ENCODE results near the gene CALHM1. TPM values are rescaled to one million over a fixed set of nuclear protein-coding genes. Genes with fewer than 3 reads are reported as not detected.
"Not testable (repeated sequence)": the region's sequence is repeated elsewhere in the genome, so short reads cannot be mapped to it uniquely, and the experiment has no call there.

Gene CALHM1
- total RNA-seq (2014; rRNA removed; shearing (Covaris generic)) = not detected in 2 replicates

- DNase-seq (ENCODE audit: low spot score) = no peak
These were observed at the start of gene CALHM1 for GRCh38 chr10:103458720-103459119. CALHM1 (minus strand) TSS chr10:103458900; CDS start chr10:103458751, 149 bp downstream.

DNA sequence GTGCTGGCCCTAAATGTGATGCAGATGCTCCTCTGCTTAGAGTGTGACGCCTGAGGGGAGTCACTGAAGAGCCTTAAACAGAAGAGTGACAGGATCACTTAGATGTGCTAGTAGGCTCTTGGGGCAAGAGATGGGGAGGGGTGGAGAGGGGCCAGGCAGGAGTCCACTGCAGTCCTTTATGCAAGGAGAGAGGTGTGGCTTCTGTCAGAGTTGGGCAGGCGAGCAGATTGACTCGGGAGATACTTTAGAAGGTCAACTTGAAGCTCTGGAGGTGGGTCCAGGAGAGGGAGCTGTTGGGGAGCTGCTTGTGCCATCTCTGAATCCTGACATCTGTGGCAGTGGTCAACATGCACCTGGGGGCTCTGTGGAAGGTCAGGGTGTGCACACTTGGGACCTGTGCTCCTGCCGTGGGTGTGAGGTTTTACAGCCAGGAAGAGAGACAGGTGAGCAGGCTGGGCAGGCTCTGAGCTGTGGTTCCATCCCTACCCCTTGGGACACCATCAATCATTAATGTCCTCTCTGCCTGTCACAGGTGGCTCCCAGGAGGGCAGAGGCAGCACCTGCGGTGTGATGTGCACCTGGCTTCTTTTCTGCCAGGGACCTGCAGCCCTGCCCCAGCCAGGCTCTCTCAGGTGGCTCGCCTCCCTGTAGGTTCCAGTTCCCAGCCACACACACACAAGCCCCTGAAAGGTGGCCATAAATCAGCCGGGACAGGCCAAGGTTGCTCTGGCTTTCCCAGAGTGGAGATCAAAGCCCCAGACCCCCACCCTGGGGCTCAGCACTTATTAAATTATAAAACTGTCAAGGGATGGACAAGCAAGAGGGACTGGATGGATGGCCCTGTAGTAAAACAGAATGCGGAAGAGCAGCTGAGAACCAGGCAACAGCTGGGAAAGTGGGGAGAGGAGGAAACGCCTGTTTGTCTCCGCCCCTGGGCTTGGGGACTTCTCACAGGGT lies 48.8 kb upstream of the CALHM1 start:
- no peak for DNase-seq (ENCODE audit: low spot score)

GRCh38 chr10:103506061-103506460 lies 47.4 kb upstream of the CALHM1 start:
- DNase-seq (ENCODE audit: low spot score) = no peak

DNA sequence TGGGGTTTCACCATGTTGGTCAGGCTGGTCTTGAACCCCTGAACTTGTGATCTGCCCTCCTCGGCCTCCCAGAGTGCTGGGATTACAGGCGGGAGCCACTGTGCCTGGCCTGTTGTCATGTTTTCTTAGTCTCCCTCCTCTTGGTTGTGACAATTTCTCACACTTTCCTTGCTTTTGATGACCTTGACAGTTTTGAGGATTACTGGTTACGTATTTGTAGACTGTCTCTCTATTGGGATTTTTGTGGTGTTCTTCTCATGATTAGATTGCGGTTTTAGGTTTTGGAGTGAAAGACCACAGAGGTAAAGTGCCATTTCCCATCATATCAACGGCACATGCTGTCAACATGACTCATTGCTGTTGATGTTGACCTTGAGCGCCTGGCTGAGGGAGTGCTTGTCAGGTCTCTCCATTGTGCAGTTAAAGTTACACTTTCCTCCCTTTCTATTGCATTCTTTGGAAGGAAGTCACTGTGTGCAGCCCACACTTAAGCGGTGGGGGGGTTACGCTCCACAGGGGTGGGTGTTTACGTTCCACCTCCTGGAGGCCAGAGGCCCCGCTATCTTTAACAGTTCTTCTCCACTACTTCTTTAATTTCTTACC lies 45.6 kb upstream of the CALHM1 start:
- DNase-seq (ENCODE audit: low spot score) = peak; percentile 92

DNA sequence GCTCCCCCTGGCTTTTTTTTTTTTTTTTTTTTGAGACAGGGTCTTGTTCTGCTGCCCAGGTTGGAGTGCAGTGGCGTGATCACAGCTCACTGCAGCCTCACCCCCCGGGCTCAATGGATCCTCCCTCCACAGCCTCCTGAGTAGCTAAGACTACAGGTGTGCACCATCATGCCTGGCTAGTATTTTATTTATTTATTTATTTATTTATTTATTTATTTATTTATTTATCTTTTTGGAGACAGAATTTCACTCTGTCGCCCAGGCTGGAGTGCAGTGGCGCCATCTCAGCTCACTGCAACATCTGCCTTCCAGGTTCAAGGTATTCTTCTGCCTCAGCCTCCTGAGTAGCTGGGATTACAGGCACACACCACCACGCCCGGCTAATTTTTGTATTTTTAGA lies 45.1 kb upstream of the CALHM1 start:
- DNase-seq (ENCODE audit: low spot score) = not testable (repeated sequence)

DNA sequence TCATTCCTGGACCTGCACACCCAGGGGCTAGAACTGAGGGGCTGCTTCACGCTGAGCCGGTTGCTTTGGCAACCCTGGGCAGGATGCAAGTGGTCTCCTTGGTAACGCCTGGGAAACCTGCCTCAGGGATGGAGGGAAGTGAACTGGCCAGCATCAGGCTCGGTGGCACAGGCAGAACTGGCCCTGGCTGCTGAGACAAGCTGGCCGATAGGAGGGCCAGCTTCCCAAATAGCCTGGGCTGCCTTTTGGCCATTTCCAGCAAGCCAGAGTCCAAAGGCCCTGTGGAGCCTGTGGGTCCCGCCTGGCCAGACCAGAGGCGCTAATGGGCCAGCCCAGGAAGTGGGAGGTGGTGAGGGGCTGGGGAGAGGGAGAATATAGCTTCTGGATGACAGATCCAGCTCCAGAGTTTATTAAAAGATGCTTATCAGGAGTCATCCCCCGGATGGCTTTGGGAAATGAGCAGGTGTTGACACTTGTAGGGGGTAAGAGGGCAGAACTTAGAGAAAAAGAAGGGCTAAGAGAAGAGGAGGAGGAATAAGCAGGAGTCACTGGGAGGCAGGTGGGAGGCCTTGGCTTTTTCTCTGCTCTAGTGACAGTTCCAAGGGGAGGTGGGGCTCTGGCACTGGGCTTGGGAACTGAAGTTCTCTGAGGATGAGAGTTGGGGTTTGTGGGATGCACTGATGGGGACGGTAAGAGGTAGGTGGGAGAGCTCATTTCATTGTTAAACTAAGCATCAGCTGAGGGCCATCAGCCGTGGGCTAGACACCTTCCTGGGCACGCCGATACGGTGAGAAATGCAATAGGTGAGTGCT lies 44.4 kb upstream of the CALHM1 start:
- no peak for DNase-seq (ENCODE audit: low spot score)

- no peak for DNase-seq (ENCODE audit: low spot score)
These were observed 42.5 kb upstream of the CALHM1 start for GRCh38 chr10:103501186-103501585.

DNA sequence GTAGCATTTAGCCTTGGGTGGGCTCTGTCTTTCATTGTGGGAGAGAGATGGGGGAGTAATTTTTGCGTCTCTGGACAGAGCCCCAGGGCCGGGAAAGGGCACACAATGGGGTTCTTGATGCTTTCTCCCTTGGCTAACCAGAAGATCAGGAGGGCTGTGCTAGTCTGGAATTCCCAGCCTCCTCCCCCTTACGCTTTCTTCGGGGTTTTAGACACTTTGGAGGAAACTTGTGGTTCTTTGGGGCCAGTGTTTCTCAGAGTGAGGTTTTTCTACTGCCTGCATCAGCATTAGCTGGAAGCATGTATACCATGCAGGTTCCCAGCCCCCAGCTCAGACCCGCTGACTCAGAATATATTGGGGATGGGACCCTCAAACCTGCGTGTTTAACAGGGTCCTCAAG lies 41.8 kb upstream of the CALHM1 start:
- DNase-seq (ENCODE audit: low spot score) = no peak

DNA sequence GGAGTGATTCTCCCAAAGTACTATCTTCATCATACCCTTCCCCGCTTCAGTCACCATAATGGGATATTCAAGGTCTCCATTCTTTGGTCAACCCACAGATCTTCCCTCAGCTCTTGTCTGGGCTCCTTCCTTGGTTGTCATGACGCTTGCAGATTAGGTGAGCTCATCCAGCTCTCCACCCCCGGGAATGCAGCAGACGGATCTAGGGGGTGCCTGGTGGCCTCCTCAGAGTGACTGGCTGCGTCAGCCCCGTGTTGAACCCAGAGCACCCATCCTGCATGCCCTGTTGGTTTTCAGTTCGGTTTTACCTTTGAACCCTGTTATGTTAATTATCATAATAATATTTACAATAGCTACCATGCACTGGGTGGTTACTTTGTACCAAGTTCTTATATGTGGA lies 41.2 kb upstream of the CALHM1 start:
- no peak for DNase-seq (ENCODE audit: low spot score)

GRCh38 chr10:103498936-103499638 lies 40.4 kb upstream of the CALHM1 start:
- no peak for DNase-seq (ENCODE audit: low spot score)

DNA sequence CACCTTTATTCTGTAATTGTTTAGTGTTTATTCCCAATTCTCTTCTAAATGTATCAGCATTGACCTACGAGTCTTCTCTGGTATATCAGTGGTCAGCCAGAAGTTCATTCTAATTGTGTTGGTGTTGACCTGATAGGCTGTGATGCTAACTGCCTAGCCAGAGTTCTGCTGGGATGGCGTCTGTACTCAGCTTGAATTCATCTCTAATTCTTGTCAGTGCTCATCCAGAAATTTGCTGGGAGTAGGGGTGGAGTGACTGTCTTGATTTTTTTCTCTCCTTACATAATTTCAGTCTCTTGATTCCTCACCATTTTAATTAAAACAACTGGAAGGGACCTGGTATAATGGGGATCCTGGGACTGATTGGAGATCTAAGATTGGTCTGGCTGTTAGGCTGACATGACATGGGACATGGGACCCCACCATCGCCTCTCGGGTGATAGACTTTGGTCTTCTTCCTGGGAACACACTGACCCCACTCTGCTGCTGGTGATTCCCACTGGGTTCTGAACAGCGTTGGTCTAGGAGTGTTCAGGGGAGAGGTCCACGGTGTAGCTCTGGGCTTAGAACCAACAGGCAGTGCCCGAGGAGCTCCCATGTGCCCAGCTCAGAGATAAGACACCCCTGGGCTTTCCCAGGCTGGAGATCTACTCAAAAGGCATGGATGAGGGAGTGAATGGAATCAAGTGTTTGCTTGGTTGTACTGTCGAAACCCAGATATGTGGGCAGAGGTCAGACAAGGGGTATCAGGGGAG lies 38.6 kb upstream of the CALHM1 start:
- DNase-seq (ENCODE audit: low spot score) = no peak

DNA sequence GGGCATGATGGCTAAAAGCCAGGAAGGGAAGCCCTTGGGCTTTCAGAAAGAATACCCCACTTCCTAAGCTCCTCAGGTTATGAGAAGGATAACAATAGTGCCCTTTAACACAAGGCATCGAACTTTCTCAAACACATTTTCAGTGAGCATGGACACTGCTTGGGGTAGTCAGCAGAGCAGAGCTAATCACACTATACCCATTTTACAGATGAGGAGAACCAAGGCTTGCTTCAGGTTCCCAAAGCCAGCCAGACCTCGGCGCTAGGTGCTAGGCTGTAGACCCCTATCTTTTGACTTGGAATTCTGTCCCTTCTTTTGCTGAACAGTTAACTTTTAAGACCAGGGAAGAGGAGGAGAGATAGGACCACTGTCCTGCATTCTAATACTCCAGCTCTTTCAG lies 36.6 kb upstream of the CALHM1 start:
- DNase-seq (ENCODE audit: low spot score) = no peak

DNA sequence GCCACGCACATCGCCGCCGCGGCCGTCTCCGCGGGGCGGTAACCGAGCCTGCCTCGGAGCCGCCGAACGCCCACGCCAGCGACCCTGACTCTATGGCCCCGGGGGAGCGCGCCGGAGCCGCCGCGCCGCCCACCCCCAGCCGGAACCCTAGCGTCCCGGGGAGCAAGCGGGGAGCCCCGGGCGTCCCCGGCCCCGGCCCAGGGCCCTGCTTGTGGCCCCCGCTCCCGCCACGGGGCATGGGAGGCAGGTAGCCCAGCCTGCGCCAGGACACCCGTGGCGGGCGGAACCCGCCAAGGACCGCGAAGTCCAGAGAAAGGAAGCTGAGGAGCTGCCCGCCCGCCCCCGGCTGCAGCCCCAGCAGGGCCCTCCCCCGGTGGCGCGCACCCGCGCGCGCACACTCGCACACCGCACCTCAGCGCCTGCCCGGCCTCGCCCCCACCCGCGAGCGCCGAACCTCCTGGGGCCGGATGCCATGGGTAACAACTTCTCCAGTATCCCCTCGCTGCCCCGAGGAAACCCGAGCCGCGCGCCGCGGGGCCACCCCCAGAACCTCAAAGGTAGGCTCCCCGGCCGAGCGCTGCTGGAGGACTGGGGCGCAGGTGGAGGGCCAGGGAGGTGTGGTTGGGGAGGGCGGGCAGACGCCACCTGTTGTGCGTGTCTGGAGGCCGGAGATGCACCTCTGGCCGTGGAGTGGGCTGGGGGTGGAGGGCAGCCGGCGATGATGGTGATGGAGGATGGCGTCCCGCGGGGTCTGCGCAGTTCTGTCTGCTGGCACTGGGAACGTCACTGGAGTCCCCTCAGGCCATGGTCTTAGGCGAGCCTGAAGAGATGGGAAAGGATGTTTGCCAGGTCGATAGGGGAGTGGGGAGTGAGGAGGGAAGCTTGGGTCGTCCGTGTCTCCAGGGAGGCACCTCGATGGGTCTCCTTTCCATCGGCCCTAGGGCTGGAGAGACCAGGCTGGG lies 35.5 kb upstream of the CALHM1 start:
- DNase-seq (ENCODE audit: low spot score) = no peak

DNA sequence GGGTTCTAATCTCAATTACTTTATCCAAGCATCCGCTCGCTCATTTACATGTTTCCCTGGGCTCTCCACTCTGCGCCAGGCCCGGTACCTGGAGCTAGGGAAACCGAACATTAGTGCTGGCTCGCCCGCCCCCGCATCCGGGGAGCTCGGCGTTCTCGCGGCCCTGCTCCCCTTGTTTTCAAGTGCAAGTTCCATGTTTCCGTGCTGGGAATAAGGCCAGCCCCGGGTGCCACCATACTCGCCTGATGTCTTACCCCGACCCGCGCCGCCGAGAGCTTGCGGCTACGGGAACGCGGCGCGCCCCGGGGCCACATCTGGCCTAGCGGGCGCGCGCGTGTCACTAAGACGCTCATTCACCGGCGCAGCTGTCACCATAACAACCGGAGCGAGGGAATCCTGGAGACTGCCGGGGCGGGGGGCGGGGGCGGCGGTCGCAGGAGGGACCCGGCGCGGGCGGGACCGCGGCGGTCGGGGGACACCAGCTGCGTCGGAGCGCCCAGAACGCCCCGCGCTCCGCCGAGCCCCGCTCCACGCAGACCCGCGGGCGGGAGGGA lies 34.7 kb upstream of the CALHM1 start, which contains the start of gene NEURL1:
Gene NEURL1 (plus strand): TSS at position 344 of the 554 bp plus-strand sequence. CDS start 683 bp downstream, outside the sequence.
- DNase-seq (ENCODE audit: low spot score) = no peak

- no peak for DNase-seq (ENCODE audit: low spot score)
These were observed 34.1 kb upstream of the CALHM1 start for GRCh38 chr10:103492655-103493261.

DNA sequence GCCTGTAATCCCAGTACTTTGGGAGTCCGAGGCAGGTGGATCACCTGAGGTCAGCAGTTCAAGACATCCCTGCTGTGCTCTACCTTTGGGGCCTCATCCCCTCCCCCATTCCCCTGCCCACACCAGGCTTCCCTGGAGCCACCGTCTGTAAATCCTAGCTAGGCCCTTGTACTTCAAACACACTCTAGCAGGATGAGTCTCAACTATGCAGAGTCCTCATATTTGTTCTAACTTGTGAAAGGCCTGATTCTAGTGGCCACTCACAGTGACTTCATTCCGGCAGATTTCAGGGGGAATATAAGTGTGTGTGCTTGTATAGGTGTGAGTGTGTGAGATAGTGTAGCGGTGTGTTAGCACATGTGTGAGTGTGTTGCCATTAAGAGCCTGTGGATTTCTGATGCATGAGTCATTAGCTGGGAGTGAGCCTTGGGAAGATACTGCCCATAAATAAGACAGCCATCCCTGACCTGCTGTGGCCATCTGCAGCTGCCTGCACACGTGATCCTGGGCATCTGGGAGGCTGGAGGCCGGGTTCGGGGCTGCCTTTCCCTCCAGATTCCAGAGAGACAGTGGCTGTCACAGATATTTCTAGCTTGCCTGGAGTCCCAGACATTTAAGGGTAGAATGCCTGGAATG lies 33.1 kb upstream of the CALHM1 start:
- DNase-seq (ENCODE audit: low spot score) = peak; percentile 73

- no peak for DNase-seq (ENCODE audit: low spot score)
These were observed 32.2 kb upstream of the CALHM1 start for GRCh38 chr10:103490986-103491314.

DNA sequence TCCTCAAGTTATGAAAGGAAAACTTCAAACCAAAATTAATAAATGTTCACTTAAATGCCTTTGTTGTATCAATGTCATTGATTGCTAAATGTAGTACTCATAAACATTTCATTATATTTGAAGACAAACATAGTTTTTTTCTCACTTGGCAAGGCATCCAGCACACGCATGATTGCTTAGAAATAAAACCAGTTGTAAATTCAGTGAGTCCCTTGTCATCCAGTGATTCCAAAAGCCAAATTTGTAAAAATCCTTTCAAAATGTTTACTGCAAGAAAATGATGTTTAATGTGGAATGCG lies 28.7 kb upstream of the CALHM1 start:
- DNase-seq (ENCODE audit: low spot score) = no peak
